Measurements from ENCODE around the gene LRRC75A.
"Not testable (repeated sequence)": the region's sequence is repeated elsewhere in the genome, so short reads cannot be mapped to it uniquely, and the experiment has no call there.

The LRRC75A gene

DNA sequence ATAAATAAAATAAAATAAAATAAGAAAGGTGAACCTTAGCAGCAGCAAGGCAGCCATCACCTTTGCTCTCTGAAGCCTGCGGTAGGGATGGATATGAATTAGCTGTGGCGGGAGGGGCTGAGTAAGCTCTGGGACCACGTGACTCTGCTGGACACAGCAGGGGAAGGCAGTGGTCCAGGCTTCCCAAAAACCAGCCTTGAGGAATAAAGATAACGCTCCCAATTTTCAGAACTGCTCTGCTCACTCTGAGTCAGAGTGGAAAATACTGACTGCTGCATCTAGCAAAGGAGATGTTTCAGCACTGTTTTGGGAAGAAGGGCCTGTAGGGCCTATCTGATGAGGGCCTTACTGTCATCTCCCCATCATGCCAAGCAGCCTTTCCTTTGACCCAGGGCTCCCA is 96.1 kb downstream of the LRRC75A start:
- DNase-seq: not testable (repeated sequence)

DNA sequence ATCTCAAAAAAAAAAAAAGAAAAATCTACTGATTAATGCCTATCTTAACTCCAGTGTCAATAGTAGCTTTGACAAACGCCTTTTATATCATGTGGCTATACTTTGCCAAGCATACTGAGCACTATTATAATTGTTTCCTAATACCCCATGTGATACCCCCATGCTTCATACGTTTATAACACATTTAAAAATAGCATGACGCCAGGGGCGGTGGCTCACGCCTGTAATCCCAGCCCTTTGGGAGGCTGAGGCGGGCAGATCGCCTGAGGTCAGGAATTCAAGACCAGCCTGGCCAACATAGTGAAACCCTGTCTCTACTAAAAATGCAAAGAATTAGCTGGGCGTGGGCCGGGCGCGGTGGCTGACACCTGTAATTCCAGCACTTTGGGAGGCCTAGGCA is 99.5 kb downstream of the LRRC75A start:
- DNase-seq: not testable (repeated sequence)
